HS-27A (cell line): ENCODE data around the gene ARHGEF11.
A peak's percentile ranks its signal among the peaks of the same experiment; 100 is the strongest.

Source experiments
- DNase-seq: peaks from one replicate; pipeline ENCODE4 v3.0.0-alpha.2; 2012; ENCODE audit warnings: low read depth, missing footprints

ARHGEF11 gene

DNA sequence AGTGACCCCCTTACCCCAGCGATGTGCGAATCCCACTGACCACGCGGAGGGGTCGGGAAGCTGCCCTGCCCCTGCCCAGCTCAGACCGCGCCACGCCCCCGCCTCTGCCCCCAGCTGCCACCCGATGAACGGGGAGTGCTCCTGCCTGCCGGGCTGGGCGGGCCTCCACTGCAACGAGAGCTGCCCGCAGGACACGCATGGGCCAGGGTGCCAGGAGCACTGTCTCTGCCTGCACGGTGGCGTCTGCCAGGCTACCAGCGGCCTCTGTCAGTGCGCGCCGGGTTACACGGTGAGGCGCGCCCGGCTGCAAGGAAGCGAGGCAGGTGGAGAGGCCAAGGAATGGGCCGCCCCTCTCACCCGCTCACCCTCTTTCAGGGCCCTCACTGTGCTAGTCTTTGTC is 137.0 kb downstream of the ARHGEF11 start:
- DNase-seq, result no peak

DNA sequence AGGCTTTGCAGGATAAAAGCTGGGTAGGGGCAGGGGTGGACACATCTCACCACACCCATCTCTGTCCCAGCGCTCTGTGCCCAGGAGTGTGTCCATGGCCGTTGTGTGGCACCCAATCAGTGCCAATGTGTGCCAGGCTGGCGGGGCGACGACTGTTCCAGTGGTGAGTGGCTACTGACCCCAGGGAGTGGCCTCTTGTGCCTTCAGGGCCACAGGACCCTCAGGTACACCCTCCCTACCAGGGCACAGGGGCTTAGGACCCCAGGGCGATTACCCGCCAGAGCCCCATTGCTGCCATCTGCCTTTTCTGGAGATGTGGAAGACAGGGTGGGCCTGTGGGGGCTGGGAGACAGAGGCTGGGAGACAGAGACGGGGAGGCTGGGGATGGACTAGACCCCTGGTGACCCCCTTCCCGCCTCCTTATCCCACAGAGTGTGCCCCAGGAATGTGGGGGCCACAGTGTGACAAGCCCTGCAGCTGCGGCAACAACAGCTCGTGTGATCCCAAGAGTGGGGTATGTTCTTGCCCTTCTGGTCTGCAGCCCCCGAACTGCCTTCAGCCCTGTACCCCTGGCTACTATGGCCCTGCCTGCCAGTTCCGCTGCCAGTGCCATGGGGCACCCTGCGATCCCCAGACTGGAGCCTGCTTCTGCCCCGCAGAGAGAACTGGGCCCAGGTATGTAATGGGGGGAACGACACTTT is 139.2 kb downstream of the ARHGEF11 start:
- DNase-seq, result no peak

DNA sequence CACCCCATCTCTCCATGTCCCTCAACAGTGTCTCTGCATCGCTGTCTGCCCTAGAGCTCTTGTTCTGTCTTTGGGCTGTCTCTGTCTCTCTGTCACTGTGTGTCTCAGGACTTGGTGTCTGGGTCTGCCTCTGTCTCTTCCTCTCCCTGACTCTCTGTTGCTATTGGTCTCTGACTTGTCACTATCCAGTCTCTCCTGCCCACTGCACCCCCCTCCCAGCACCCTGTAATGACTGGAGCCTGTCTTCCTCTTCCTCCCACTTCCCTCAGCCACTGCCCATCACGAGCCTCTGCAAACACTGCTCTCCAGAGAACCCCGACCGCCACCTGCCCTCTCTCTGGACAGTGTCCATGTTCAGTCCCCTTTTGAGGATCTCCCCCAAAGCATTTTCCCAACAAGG is 139.9 kb downstream of the ARHGEF11 start:
- DNase-seq, result no peak

DNA sequence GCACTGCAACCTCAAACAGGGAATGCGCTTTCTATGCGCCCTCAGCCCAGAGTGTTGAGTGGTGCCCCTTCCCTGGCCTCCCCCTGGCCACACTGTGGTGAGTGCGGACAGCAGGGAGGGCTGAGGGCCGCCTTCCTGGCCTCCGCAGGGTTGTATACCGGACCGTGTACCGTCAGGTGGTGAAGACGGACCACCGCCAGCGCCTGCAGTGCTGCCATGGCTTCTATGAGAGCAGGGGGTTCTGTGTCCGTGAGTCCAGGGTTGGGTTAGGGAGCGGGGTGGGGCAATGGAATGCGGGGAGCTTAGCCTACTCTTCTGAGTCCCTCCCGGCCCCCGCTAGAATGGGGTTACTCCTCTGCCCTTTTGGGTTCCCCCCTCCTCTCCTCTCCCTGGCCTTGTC is 140.4 kb downstream of the ARHGEF11 start:
- DNase-seq, result no peak

DNA sequence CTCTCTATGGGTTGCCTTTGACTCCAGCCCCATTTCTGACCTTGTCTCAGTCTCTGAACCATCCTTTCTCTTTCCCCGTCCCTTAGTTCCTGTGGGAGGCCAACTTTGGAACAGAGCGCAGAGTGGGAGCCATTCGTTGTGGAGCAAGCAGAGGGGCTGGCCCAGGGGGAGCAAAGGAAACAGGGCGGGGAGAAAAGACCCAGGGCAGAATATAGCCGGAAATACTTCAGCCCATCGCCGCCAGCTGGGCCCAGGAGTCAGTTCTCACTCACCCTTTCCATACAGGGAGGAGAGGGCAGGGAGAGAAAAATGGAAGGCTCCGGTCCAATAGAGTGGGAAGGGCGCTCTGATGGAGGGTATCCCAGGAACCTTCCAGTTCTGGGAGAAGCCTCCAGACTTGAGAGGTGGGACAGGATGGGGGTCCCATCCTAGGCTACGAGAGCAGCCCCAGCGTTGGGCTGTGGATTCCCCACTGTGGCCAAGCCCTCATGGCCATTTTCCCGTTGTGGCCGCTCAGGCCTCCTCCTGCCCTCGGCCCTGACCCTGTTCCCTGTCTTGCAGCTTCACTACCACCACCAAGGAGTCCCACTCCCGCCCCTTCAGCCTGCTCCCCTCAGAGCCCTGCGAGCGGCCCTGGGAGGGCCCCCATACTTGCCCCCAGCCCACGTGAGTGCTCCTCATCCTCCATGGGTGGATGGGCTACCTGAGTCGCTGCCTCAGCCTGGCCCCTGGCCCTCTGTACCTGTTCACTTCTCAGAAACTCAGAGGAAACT is 141.2 kb downstream of the ARHGEF11 start:
- no peak for DNase-seq

DNA sequence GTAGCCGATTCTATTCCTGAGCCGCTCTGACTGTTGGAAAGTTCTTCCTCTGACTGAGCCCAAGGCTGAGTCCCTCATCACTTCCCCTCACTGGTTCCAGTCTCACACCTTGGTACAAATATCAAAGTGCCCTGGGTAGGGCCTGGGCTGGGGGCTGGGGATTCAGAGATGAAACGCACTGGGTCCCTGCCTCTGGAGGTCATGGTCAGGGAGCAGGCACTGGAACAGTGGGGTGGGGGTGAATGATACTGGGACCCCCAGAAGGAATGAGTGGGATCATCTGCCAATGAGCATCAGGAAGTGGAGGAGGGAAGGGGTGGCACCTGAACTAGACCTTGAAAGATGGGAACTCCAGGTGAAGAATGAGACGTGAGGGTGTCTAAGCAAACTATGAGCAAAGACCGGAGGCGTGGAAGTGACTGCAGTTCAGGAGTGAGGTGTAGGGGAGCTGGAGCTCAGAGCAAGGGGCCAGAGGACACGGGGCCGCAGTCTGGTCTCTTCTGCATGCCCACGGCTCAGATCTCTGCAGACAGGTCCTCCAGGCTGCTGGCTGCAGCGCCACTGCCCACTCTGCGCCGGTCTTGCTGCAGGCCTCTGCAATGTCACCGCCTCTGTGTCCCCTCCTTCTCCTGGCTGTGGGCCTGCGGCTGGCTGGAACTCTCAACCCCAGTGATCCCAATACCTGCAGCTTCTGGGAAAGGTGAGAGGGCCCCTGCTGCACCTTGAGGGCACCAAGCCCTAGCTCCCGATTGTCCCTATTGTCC is 142.0 kb downstream of the ARHGEF11 start:
- DNase-seq, result no peak

DNA sequence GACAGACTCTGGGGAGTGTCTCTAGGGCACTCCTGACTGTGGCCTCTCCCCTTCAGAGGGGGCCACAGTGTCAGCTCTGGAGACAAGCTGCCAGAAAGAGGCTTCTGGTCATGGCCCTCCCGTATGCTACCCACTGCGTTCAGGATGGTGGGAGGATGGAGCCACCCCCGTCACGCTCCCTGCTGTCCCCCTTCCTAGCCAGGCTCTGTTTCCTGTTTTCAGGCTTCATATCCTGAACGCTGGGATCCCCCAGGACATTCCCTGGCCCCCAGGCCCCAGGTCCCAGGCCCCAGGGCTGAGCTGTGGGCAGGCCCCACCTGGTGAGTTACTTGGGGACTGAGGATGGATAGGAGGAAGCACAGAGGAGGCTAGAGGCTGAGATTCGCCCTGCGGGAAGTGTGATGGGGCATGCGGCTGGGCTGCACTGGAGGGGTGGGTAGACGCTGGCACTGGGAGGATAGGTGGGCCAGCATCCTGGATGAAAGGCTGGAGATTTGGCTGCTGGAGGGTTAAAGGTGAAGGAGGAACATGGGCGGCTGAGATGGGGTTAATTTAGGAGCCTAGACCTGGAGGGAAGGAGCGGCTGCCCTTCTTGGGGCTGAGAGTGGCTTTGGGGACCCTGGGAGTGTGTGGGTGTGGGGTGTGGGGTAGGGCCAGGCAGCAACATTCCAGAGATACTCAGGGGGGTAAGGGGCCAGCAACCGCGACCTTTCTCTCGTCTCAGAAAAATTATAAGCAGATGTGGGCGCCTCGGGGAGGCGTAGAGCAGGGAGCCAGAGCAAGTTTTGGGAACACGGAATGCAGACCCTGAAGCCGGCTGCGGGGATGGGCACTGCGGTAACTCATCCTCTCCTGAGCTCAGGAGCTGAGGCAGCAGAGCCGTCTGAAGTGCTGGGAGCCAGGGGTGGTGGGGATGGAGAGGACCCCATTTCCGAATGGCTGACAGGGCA is 143.3 kb downstream of the ARHGEF11 start:
- DNase-seq, result no peak

DNA sequence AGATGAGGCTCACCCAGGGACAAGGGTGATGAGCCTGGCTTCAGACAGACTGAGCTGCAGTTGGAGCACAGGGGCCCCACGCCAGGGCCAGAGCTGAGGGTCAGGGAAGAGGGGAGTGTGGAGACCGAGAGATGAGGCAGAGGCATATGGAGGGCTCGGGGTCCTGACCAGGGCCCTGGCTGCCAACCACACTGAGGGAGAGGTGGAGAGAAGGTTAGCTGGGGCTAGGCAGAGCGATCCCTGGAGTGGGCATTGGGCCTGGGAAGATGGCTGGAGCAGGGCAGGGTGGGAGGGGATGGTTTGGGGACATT is 144.0 kb downstream of the ARHGEF11 start:
- no peak for DNase-seq

DNA sequence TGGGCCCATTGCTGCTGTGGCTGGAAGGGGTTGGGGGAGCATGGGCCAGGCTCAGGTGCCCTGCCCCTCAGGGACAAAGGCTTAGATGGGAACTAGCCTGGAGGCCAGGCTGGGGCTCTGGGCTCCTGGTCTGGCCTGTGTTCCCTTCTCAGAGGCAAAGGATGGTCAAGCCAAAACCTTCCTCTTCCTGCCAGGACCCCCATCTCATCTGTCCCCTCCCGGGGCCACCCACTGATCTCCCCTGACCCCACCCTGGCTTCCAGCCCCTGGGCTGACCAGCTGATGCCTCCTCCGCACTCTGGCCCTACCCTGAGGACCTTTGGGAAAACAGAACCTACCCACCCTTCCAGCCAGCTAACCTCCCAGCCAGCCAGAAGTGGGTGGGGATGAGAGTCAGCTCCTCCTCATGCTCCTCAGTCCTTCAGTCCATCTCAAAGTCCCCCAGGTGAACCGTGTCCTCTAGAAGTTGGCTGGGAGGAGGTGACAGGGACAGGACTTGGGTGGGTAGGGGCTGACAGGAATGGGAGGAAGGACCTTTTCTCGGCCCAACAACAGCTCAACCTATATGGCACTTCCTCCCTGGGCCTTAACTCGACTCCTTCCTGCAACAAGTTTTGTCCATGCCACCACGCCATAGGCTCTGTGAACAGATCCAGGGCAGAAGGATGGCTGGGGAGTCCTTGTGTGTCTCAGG is 144.5 kb downstream of the ARHGEF11 start:
- no peak for DNase-seq

DNA sequence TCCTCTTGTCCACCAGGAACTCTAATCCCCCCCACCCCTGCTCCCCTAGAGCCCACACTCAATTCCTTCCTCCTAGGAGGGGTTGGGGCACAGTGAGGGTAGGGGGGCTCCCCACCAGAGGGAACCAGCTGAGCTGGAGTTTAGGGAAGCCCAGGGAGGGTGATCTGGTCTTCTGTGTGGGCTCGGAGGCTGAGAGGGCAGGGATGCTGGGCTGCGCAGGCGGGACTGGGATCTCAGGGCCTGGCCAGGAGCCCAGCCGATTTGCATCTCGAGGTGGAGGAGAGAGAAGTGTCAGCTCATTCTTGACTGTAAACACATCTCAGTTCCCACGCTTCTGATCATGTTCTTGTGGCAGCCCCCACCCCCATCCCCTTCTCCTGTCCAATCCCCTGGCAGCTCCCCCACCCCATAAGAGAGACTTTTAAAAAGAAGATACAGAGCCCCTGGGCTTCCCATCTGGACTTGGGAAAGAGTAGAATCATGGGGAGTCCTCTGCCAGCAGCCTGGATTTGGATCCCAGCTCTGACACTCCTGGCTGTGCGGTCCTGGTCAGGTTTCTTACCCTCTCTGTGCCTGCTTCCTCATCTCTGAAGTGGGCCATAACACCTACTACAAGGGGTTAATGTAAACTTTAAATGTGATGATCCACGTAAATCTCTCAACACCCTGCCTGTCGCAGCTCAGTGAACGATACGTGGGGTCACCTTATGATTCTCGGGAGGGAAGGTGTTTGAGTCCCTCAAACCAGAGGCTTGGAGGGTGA is 145.4 kb downstream of the ARHGEF11 start:
- no peak for DNase-seq

DNA sequence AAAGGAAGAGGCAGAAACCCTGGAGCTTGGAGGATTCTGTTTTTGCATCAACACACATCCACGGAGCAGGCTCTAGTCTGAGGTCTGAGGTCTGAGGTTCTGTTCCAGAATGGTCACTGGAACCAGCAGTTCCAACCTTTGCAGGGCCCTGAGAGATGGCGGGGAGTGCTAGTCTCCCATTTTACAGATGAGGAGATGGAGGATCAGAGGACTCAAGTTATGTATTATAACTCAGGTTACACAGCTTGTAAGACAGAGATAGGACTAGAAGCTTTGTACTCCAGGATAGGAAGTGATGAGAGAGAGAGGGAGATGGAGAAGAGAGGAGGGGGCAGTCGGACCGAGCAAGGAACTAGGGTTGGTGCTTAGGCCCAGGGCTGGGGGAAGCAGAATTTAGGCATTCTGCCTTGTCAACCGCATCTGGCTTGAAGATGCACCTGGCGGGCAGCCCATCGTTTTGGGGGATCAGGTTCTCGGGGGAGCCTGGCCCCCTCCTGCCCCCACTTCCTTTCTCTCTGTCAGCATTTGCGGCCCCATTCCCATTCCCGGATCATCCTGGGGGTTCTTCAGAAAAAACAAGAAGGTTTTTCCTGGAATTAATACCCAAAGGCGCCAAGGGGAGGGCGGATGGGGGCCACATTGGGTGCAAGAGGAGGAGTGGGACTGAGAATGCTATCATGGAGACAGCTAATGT is 146.4 kb downstream of the ARHGEF11 start:
- no peak for DNase-seq

DNA sequence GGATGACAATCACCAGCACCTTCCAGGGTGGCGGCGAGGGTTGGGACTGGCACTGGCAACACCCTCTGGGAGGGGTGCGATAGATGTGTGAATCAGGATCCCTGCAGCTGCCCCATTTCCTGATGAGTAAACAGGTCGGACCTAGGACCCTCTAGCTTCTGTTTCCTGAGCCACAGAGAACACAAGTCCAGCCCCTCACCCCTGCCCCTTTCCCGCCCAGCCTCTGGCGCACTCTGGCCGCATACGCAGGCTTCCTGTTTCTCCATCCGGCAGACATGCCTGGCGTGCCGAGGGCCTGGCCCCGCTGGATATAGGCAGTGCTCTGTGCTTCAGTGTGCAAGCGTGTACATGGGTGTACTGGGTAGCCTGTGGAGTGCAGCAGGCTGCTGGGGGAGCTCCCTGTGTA is 147.4 kb downstream of the ARHGEF11 start:
- peak; percentile 38 for DNase-seq

DNA sequence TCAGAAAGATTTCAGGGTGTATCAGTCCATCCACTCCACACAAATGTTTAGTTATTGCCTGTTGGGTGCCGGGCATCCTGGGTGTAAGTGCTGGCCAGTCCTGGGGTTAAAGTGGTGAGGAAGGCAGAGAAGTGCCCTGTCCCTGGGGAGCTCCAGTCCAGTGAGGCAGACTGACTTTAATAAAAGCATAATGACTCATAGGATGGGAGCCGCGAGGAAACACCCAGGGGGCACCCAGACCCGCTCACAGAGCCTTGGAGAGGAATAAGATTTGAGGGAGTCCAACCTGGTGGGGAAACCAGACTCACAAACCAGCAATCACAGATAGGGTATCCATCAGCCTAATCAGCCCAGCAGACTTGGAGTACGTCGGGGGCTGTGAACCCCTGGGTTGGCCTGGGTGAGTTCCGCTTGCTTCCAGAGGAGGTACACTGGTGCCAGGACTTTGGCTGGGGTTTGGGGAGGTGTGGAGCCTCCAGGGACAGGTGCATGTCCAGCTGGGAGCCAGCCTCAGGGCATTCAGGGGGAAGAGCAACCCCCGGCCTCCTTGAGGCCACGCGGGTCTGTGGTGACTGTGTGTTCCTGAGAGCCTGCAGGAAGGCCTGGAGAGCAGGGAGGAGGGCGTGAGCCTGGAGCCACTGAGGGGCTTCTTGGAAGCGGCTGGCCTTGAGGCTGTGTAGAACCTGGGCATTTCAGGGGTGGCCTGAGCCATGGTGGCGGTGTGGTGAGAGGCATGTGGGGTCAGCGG is 148.3 kb downstream of the ARHGEF11 start:
- DNase-seq, result peak; percentile 72

DNA sequence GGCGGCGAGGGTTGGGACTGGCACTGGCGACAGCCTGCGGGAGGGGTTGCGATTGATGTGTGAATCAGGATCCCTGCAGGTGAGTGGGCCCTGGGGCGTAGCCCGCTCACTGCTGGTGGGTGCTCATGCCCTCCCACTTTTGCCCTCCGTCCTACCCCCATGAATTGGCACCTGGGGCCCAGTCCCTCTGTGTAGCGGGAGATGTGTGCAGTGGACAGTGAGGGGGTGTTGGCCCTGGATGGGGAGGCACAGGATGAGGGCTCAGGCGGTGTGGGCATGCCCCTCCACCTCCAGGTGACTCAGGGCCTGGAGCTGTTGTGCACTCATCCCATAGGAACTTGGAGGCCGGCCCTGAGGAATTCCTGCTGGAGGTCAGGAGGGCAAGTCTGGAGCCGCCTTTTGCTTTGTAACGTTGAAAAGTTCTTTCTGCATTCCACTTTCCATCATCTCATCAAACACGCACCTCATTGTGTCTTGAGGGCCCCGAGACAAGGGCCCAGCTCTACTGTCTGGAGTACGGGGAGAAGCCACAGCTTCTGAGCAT is 149.0 kb downstream of the ARHGEF11 start:
- peak; percentile 82 for DNase-seq

DNA sequence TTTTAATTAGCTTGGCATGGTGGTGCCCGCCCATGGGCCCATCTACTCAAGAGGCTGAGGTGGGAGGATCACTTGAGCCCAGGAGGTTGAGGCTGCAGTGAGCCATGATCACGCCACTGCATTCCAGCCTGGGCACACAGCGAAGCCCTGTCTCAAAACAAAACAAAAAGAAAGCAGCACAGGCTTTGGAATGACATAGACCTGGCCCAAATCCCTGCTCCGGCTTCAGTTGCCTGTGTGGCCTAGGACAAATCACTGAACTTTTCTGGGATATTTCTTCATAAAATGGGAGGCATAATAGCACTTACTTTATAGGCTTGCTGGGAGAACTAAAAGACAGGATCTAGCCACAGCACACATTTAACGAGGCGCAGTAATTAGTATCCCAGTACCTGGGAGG is 149.6 kb downstream of the ARHGEF11 start:
- DNase-seq, result no peak

DNA sequence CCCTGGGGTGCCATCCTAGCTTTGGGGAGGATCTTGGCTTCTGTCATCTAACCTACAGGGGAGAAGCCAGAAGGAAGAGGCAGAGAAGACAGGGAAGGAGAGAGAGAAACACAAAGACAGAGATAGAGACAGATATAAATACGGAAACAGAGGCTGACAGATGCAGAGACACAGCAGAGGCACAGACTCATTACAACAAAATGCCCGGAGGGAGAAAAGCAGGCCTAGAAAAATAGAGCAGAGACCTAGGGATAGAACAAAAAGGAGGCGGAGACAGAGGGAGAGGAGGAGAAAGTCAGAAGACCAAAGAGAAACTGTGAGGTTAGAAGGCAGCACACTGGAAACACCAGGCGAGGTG is 150.1 kb downstream of the ARHGEF11 start:
- DNase-seq, result no peak

DNA sequence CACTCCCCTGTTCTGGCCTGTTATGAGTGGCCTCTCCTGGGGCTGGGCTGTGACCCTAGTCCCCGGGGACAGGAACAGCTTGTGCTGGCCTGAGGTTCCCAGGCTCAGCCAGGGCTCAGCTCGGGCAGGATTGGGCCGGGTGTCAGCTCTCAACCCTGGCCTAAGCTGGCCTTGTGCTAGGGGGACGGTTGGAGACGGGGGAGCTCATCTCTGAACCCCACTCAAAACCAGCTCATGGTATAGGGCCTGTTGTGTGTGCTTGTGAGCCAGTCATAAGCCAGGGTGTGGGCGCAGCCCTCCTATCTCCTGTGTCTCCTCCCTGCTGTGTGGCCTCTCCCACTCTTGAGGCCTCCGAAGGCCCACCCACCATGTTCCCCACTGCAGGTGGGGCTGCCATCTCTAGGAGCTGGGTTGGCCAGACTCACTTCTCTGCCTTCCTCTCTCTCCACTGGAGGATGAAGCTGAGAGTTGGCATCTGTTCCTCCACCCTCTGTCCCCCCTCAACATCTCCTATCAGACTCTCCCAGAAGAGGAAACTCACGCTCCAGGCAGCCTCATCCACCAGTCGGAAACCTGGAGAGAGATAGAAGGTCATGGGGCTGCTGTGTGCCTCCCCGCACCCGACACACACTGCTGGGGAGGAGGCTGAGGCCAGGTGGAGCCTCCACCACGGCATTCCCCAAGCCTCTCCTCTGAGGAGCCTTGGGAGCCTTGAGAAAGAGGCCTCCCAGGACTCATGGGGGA is 150.7 kb downstream of the ARHGEF11 start:
- DNase-seq, result no peak

DNA sequence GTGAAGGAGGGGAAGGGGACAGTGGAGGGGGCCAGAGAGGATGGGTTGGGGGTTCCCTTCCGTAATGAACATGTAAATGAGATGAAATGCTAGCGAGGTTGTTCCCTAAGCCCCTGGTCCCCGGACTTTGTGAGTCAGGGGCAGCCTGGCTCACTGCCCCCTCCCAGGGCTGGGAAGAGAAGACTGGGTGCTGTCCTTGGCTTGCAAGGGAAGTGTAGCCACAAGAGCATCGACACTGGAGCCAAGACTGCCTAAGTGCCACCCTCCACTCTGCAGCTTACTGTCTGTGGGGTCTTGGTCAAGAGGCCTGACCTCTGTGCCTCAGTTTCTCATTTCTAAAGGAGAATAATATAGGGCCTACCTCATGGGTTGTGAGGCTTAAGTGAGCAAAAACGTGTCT is 151.5 kb downstream of the ARHGEF11 start:
- no peak for DNase-seq
